Thoracic aorta (tissue), 2 donors: Measurements from ENCODE around the gene MEGF11. TPM values are rescaled to one million over a fixed set of nuclear protein-coding genes. Genes with fewer than 3 reads are reported as not detected.

ENCODE experiments used
- ATAC-seq: fragments of 150-250 bp; one replicate; pipeline ENCODE4 v1.8.0; 2017; ENCODE audit warnings: low read depth; ENCODE audit not compliant: insufficient number of reproducible peaks, low FRiP score
- DNase-seq: peaks from one replicate; pipeline ENCODE4 v3.0.0-alpha.2; 2020; ENCODE audit warnings: low spot score
- H3K27ac ChIP-seq, 2 donors: fragments of 200-600 bp; sonication (generic); 1 replicate in 1 of 2; 2 replicates in 1 of 2; pipeline ENCODE4 v1.5.1; 2016; ENCODE audit warnings: mild to moderate bottlenecking in 2 of 2, moderate library complexity in 2 of 2
- H3K27me3 ChIP-seq: fragments of 200-600 bp; sonication (generic); replicated peaks from 2 replicates; pipeline ENCODE4 v1.6.0; 2016; ENCODE audit warnings: mild to moderate bottlenecking; ENCODE audit not compliant: insufficient read depth
- H3K36me3 ChIP-seq: fragments of 200-600 bp; sonication (generic); one replicate; pipeline ENCODE4 v1.5.1; 2016
- H3K4me1 ChIP-seq, 2 donors: fragments of 200-600 bp; sonication (generic); 1 replicate in 1 of 2; 2 replicates in 1 of 2; pipeline versions ENCODE4 v1.5.1 to v1.6.0; 2016; ENCODE audit warnings: low read depth in 2 of 2, mild to moderate bottlenecking in 1 of 2; ENCODE audit not compliant: control insufficient read depth in 1 of 2
- H3K4me3 ChIP-seq: fragments of 200-600 bp; sonication (generic); 2 replicates; pipeline ENCODE4 v1.5.1; 2016; ENCODE audit warnings: mild to moderate bottlenecking
- H3K9me3 ChIP-seq: fragments of 200-600 bp; sonication (generic); 2 replicates; pipeline ENCODE4 v1.5.1; 2016
- CTCF ChIP-seq: fragments of 200-600 bp; sonication (generic); IDR thresholded peaks from one replicate; pipeline ENCODE4 v1.5.1; 2019; ENCODE audit warnings: antibody characterized with exemption
- total RNA-seq, 2 donors: library from RNA; depleted of rRNA; stranded (reverse); fragments of >200 nt; gene quantifications; one replicate each; pipeline versions ENCODE4 v1.1.0 to v1.2.3, GENCODE V29; 2016

Gene MEGF11
- total RNA-seq, 2 donors from 2014 or later: not detected

GRCh38 chr15:65930134-65930533 is 323.4 kb downstream of the MEGF11 start:
- no peaks in the 10 kb centered on the region for H3K4me1 ChIP-seq
- no peak for TF ChIP-seq CTCF
- no peaks in the 10 kb centered on the region for H3K27me3 ChIP-seq
- H3K9me3 ChIP-seq: no peaks in the 10 kb centered on the region
- no peak overlapping the region for H3K27ac ChIP-seq
- H3K36me3 ChIP-seq: no peaks in the 10 kb centered on the region
- no peak overlapping the region for H3K4me3 ChIP-seq
- DNase-seq (no peak), ATAC-seq (no peak)

GRCh38 chr15:65929573-65929972 is 324.0 kb downstream of the MEGF11 start:
- Histone ChIP-seq H3K27me3 (no peaks in the 10 kb centered on the region), H3K27ac (no peak overlapping the region), H3K4me3 (no peak overlapping the region), H3K4me1 (no peaks in the 10 kb centered on the region), H3K36me3 (no peaks in the 10 kb centered on the region), H3K9me3 (no peaks in the 10 kb centered on the region)
- DNase-seq (no peak), ATAC-seq (no peak)
- TF ChIP-seq CTCF: no peak

- H3K27me3 ChIP-seq: no peaks in the 10 kb centered on the region
- ATAC-seq (no peak), DNase-seq (no peak)
- no peaks in the 10 kb centered on the region for H3K4me1 ChIP-seq
- H3K36me3 ChIP-seq: no peaks in the 10 kb centered on the region
- TF ChIP-seq CTCF: no peak
- H3K4me3 ChIP-seq: no peak overlapping the region
- H3K27ac ChIP-seq: no peak overlapping the region
- no peaks in the 10 kb centered on the region for H3K9me3 ChIP-seq
These were observed 326.0 kb downstream of the MEGF11 start for GRCh38 chr15:65927545-65927944.

GRCh38 chr15:65926899-65927298 is 326.7 kb downstream of the MEGF11 start:
- no peak for TF ChIP-seq CTCF
- no peak for ATAC-seq
- Histone ChIP-seq H3K4me3 (no peak overlapping the region), H3K4me1 (no peaks in the 10 kb centered on the region), H3K27ac (no peak overlapping the region), H3K9me3 (no peaks in the 10 kb centered on the region), H3K27me3 (no peaks in the 10 kb centered on the region), H3K36me3 (no peaks in the 10 kb centered on the region)
- no peak for DNase-seq

GRCh38 chr15:65926459-65926858 is 327.1 kb downstream of the MEGF11 start:
- H3K4me3 ChIP-seq: no peak overlapping the region
- DNase-seq: no peak
- TF ChIP-seq CTCF: no peak
- no peak for ATAC-seq
- H3K4me1 ChIP-seq: no peaks in the 10 kb centered on the region
- no peaks in the 10 kb centered on the region for H3K36me3 ChIP-seq
- no peaks in the 10 kb centered on the region for H3K27me3 ChIP-seq
- no peak overlapping the region for H3K27ac ChIP-seq
- H3K9me3 ChIP-seq: no peaks in the 10 kb centered on the region
